Left ventricle myocardium inferior (tissue), 1 donor: ENCODE results near the gene NEDD4L. TPM values are rescaled to one million over a fixed set of nuclear protein-coding genes. Genes with fewer than 3 reads are reported as not detected.

Experiments used
- DNase-seq: peaks from one replicate; pipeline ENCODE4 v3.0.0-alpha.2; 2020
- H3K27ac ChIP-seq: fragments of 200-600 bp; replicated peaks from 2 replicates; pipeline ENCODE4 v1.8.0; 2021
- H3K27me3 ChIP-seq: fragments of 200-600 bp; 2 replicates; pipeline ENCODE4 v1.8.0; 2021; ENCODE audit warnings: low read depth
- H3K36me3 ChIP-seq: fragments of 200-600 bp; 2 replicates; pipeline ENCODE4 v1.8.0; 2021
- H3K4me1 ChIP-seq: fragments of 200-600 bp; 2 replicates; pipeline ENCODE4 v1.8.0; 2021
- H3K4me3 ChIP-seq: fragments of 200-600 bp; 2 replicates; pipeline ENCODE4 v1.8.0; 2021; ENCODE audit warnings: mild to moderate bottlenecking, moderate library complexity
- H3K9me3 ChIP-seq: fragments of 200-600 bp; replicated peaks from 2 replicates; pipeline ENCODE4 v1.8.0; 2021
- CTCF ChIP-seq: fragments of 200-600 bp; IDR thresholded peaks from 2 replicates; pipeline ENCODE4 v1.8.0; 2021; ENCODE audit warnings: antibody characterized with exemption, mild to moderate bottlenecking, borderline replicate concordance
- intact Hi-C: fragments of 100-400 bp; cut with micrococcal nuclease; formaldehyde crosslinking; loops from one replicate; pipeline ENCODE4 v1.11.0; 2022
- microRNA-seq: library from miRNA; unstranded; fragments of <30 nt; microRNA quantifications from one replicate; pipeline ENCODE4 v1.2.0, GENCODE V29; 2020
- total RNA-seq: library from RNA; stranded (reverse); fragmentation: NEBNext Ultra II Directional; extraction: Animal tissue kit (Norgen Biotek cat#: 25700); gene quantifications from one replicate; pipeline ENCODE4 v1.2.1, GENCODE V29; 2021
- donor health status: DM: no; HTN: yes; CAD: no; lungs with severe emphysema.

NEDD4L gene
- total RNA-seq, 1 donor from 2014 or later, result 45.8 TPM

GRCh38 chr18:58443671-58444070, 399.6 kb downstream of the NEDD4L start:
- Histone ChIP-seq H3K4me3 (no peak overlapping the region), H3K9me3 (no peaks in the 10 kb centered on the region), H3K36me3 (no peaks in the 10 kb centered on the region), H3K27me3 (no peaks in the 10 kb centered on the region), H3K27ac (no peak overlapping the region), H3K4me1 (no peaks in the 10 kb centered on the region)
- intact Hi-C loops, result no loop called here
- TF ChIP-seq CTCF, result no peak
- no peak for DNase-seq

- Histone ChIP-seq H3K4me3 (no peak overlapping the region), H3K27ac (no peak overlapping the region), H3K9me3 (no peaks in the 10 kb centered on the region), H3K36me3 (no peaks in the 10 kb centered on the region), H3K27me3 (no peaks in the 10 kb centered on the region), H3K4me1 (no peaks in the 10 kb centered on the region)
- TF ChIP-seq CTCF, result no peak
- intact Hi-C loops, result no loop called here
- no peak for DNase-seq
These were observed 402.5 kb downstream of the NEDD4L start for GRCh38 chr18:58446391-58447060.

GRCh38 chr18:58447402-58448095, 403.5 kb downstream of the NEDD4L start:
- intact Hi-C loops, result no loop called here
- no peak for DNase-seq
- no peak overlapping the region for H3K27ac ChIP-seq
- no peak overlapping the region for H3K4me3 ChIP-seq
- H3K36me3 ChIP-seq, result no peaks in the 10 kb centered on the region
- H3K27me3 ChIP-seq, result no peaks in the 10 kb centered on the region
- TF ChIP-seq CTCF, result no peak
- no peaks in the 10 kb centered on the region for H3K9me3 ChIP-seq
- H3K4me1 ChIP-seq, result no peaks in the 10 kb centered on the region

- Histone ChIP-seq H3K4me3 (no peak overlapping the region), H3K27ac (no peak overlapping the region), H3K4me1 (peaks cover 8% of the 10 kb centered on the region), H3K36me3 (no peaks in the 10 kb centered on the region), H3K27me3 (no peaks in the 10 kb centered on the region), H3K9me3 (no peaks in the 10 kb centered on the region)
- no peak for DNase-seq
- intact Hi-C loops, result no loop called here
- TF ChIP-seq CTCF, result no peak
These were observed 405.4 kb downstream of the NEDD4L start for GRCh38 chr18:58449464-58449863.

Small RNA genes lying within 50 kb of the gene (microRNA-seq; reads per million reads assigned to microRNA genes)
- not detected for gene MIR3591

Other genes starting within 250 kb of the NEDD4L start
- gene ATP8B1, start 240.9 kb upstream of the NEDD4L start, total RNA-seq, result 8.6 TPM